ENCODE data around the gene SPA17. TPM values are rescaled to one million over a fixed set of nuclear protein-coding genes. Genes with fewer than 3 reads are reported as not detected.

The SPA17 gene
- polyA plus RNA-seq, 1 donor from 2014 or later: 19.1 TPM

GRCh38 chr11:124729571-124729970 is 55.9 kb downstream of the SPA17 start:
- no peaks in the 10 kb centered on the region for H3K27me3 ChIP-seq (ENCODE audit: insufficient read depth, low read depth, low read length)
- no peaks in the 10 kb centered on the region for H3K36me3 ChIP-seq (ENCODE audit: insufficient read depth, low read length)
- H3K9me2 ChIP-seq (ENCODE audit: insufficient read depth, low read length): no peaks in the 10 kb centered on the region
- TF ChIP-seq REST (IDR thresholded peaks at IDR 0.05; ENCODE audit: borderline replicate concordance): no peak
- TF ChIP-seq MXI1 (conservative IDR thresholded peaks at IDR 0.05; ENCODE audit: poor library complexity, severe bottlenecking): no peak
- no peak for TF ChIP-seq EZH2 (IDR thresholded peaks at IDR 0.05; ENCODE audit: borderline replicate concordance, insufficient read depth, low read length, poor library complexity, severe bottlenecking)
- TF ChIP-seq TAF1 (IDR thresholded peaks at IDR 0.05; ENCODE audit: low read depth): no peak
- TF ChIP-seq POLR2AphosphoS5 (IDR thresholded peaks at IDR 0.05): no peak
- no peak for TF ChIP-seq CTCF (IDR thresholded peaks at IDR 0.05; ENCODE audit: poor library complexity, severe bottlenecking)
- TF ChIP-seq SMC3 (conservative IDR thresholded peaks at IDR 0.05; ENCODE audit: poor library complexity): no peak
- no peak for TF ChIP-seq RAD21 (conservative IDR thresholded peaks at IDR 0.05)
- TF ChIP-seq EP300 (conservative IDR thresholded peaks at IDR 0.05; ENCODE audit: poor library complexity, severe bottlenecking): no peak
- H4K20me1 ChIP-seq (ENCODE audit: insufficient read depth): no peaks in the 10 kb centered on the region
- no peaks in the 10 kb centered on the region for H3F3A ChIP-seq (ENCODE audit: insufficient read depth, low read length, poor library complexity, severe bottlenecking)
- no peak overlapping the region for H3K4me3 ChIP-seq (ENCODE audit: low read length)
- no peaks in the 10 kb centered on the region for H3K9me3 ChIP-seq (ENCODE audit: low read length)
- no peak overlapping the region for H3K9ac ChIP-seq (ENCODE audit: low read length)
- H3K27ac ChIP-seq (ENCODE audit: low read length): no peak overlapping the region
- H3K4me2 ChIP-seq (ENCODE audit: low read length): no peak overlapping the region
- H3K79me2 ChIP-seq (replicated peaks; ENCODE audit: insufficient read depth, low read length): no peaks in the 10 kb centered on the region
- H2AFZ ChIP-seq (ENCODE audit: low read depth, low read length): no peak overlapping the region

GRCh38 chr11:124732230-124732629 is 58.5 kb downstream of the SPA17 start:
- Histone ChIP-seq H3K27me3 (ENCODE audit: insufficient read depth, low read depth, low read length) (no peaks in the 10 kb centered on the region), H3K4me2 (ENCODE audit: low read length) (no peak overlapping the region), H3K36me3 (ENCODE audit: insufficient read depth, low read length) (no peaks in the 10 kb centered on the region), H4K20me1 (ENCODE audit: insufficient read depth) (no peaks in the 10 kb centered on the region), H3K27ac (ENCODE audit: low read length) (no peak overlapping the region), H3K9ac (ENCODE audit: low read length) (no peak overlapping the region), H3K9me3 (ENCODE audit: low read length) (no peaks in the 10 kb centered on the region), H2AFZ (ENCODE audit: low read depth, low read length) (no peak overlapping the region), H3K9me2 (ENCODE audit: insufficient read depth, low read length) (no peaks in the 10 kb centered on the region), H3K79me2 (replicated peaks; ENCODE audit: insufficient read depth, low read length) (no peaks in the 10 kb centered on the region), H3K4me3 (ENCODE audit: low read length) (no peak overlapping the region), H3F3A (ENCODE audit: insufficient read depth, low read length, poor library complexity, severe bottlenecking) (no peaks in the 10 kb centered on the region)
- no peak for TF ChIP-seq EZH2 (IDR thresholded peaks at IDR 0.05; ENCODE audit: borderline replicate concordance, insufficient read depth, low read length, poor library complexity, severe bottlenecking)
- TF ChIP-seq POLR2AphosphoS5 (IDR thresholded peaks at IDR 0.05): no peak

- no peak overlapping the region for H3K27ac ChIP-seq (ENCODE audit: low read length)
- no peak overlapping the region for H3K9ac ChIP-seq (ENCODE audit: low read length)
- peaks cover 19% of the 10 kb centered on the region for H3K27me3 ChIP-seq (ENCODE audit: insufficient read depth, low read depth, low read length)
Observed at GRCh38 chr11:124736736-124737135, 63.0 kb downstream of the SPA17 start.

More at GRCh38 chr11:124736736-124737135, 63.0 kb downstream of the SPA17 start:
- Histone ChIP-seq H2AFZ (ENCODE audit: low read depth, low read length) (no peak overlapping the region), H3K9me2 (ENCODE audit: insufficient read depth, low read length) (no peaks in the 10 kb centered on the region), H3F3A (ENCODE audit: insufficient read depth, low read length, poor library complexity, severe bottlenecking) (no peaks in the 10 kb centered on the region), H3K36me3 (ENCODE audit: insufficient read depth, low read length) (no peaks in the 10 kb centered on the region), H4K20me1 (ENCODE audit: insufficient read depth) (no peaks in the 10 kb centered on the region), H3K9me3 (ENCODE audit: low read length) (no peaks in the 10 kb centered on the region), H3K4me3 (ENCODE audit: low read length) (no peak overlapping the region), H3K4me2 (ENCODE audit: low read length) (no peak overlapping the region), H3K79me2 (replicated peaks; ENCODE audit: insufficient read depth, low read length) (no peaks in the 10 kb centered on the region)
- no peak for TF ChIP-seq TAF1 (IDR thresholded peaks at IDR 0.05; ENCODE audit: low read depth)
- no peak for TF ChIP-seq REST (IDR thresholded peaks at IDR 0.05; ENCODE audit: borderline replicate concordance)
